A673 (cell line): ENCODE measurements around the gene HINT3.

Experiments used
- CTCF ChIP-seq: fragments of 300-800, 200-600 bp; sonication (generic); conservative IDR thresholded peaks from 2 replicates; pipeline ENCODE4 v1.5.1; 2017; ENCODE audit warnings: low read depth, mild to moderate bottlenecking, antibody characterized with exemption, low read length, moderate library complexity, mixed read lengths
- EZH2 ChIP-seq: fragments of 200-600 bp; sonication (generic); IDR thresholded peaks from 2 replicates; pipeline ENCODE4 v1.6.1; 2017; ENCODE audit warnings: borderline replicate concordance, low read depth, mild to moderate bottlenecking, mixed read lengths, antibody characterized with exemption, low read length; ENCODE audit not compliant: poor library complexity, severe bottlenecking

GRCh38 chr6:125962900-125963497 lies 6.4 kb downstream of the HINT3 start:
- TF ChIP-seq CTCF (no peak), EZH2 (no peak)
